Parathyroid adenoma (tissue), 2 donors: ENCODE data around the gene ANKRD17.
"Not testable (repeated sequence)": the region's sequence is repeated elsewhere in the genome, so short reads cannot be mapped to it uniquely, and the experiment has no call there.

Experiments
- H2AFZ ChIP-seq: fragments of 300-600 bp; sonication (generic); one replicate; pipeline ENCODE4 v1.7.0; 2017; ENCODE audit warnings: antibody characterized with exemption, mild to moderate bottlenecking
- H3K27ac ChIP-seq: fragments of 300-600 bp; sonication (generic); one replicate; pipeline ENCODE4 v1.7.0; 2017
- H3K27me3 ChIP-seq: fragments of 300-600 bp; sonication (generic); one replicate; pipeline ENCODE4 v1.7.0; 2017; ENCODE audit warnings: low read length; ENCODE audit not compliant: control insufficient read depth, insufficient read depth
- H3K36me3 ChIP-seq: fragments of 300-600 bp; sonication (generic); one replicate; pipeline ENCODE4 v1.7.0; 2017; ENCODE audit warnings: low read length; ENCODE audit not compliant: control insufficient read depth, insufficient read depth
- H3K4me1 ChIP-seq: fragments of 300-600 bp; sonication (generic); one replicate; pipeline ENCODE4 v1.7.0; 2017; ENCODE audit warnings: control low read depth
- H3K4me2 ChIP-seq: fragments of 300-600 bp; sonication (generic); one replicate; pipeline ENCODE4 v1.7.0; 2017; ENCODE audit warnings: low read length
- H3K4me3 ChIP-seq: fragments of 300-600 bp; sonication (generic); one replicate; pipeline ENCODE4 v1.7.0; 2017; ENCODE audit warnings: low read depth, low read length
- H3K79me2 ChIP-seq: fragments of 300-600 bp; sonication (generic); one replicate; pipeline ENCODE4 v1.7.0; 2017; ENCODE audit warnings: control low read depth
- H3K9ac ChIP-seq: fragments of 300-600 bp; sonication (generic); one replicate; pipeline ENCODE4 v1.7.0; 2017; ENCODE audit warnings: mild to moderate bottlenecking
- H3K9me3 ChIP-seq: fragments of 300-600 bp; sonication (generic); one replicate; pipeline ENCODE4 v1.7.0; 2017; ENCODE audit warnings: low read length; ENCODE audit not compliant: control insufficient read depth
- CTCF ChIP-seq: fragments of 300-600 bp; sonication (generic); IDR thresholded peaks from one replicate; pipeline ENCODE4 v1.7.0; 2017; ENCODE audit warnings: antibody characterized with exemption, mild to moderate bottlenecking
- donor health status: primary hyperparathyroidism.

Gene ANKRD17

DNA sequence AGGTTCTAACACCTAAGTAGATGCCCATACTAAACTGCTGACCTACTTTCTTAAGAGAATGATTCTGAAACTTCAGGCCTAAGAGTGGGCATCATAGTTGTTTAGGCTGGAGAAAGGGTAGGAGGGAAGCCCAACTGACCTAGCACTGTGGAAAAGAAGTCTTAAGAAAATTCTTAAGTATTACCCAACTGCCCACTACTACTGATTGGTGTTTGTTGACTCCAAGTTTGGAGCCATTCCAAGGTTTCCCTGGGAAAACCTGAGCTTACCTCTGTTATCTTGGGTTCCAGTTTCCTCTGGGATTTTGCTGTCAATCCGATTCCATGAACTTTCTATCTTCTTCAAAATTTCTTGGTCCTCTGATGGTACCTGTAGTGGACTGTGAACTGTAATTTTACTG lies 23.9 kb downstream of the ANKRD17 start:
- Histone ChIP-seq H3K9ac (no peak overlapping the region), H3K27ac (no peak overlapping the region), H3K4me1 (peaks cover 5% of the 10 kb centered on the region), H3K9me3 (no peaks in the 10 kb centered on the region), H3K4me3 (no peak overlapping the region), H3K27me3 (no peaks in the 10 kb centered on the region), H3K36me3 (no peaks in the 10 kb centered on the region), H3K4me2 (no peak overlapping the region), H3K79me2 (peaks cover 5% of the 10 kb centered on the region), H2AFZ (no peak overlapping the region)
- no peak for TF ChIP-seq CTCF

GRCh38 chr4:73231518-73232487 lies 26.8 kb downstream of the ANKRD17 start:
- no peak overlapping the region for H3K4me3 ChIP-seq
- no peak overlapping the region for H3K9ac ChIP-seq
- H3K4me2 ChIP-seq = no peak overlapping the region
- H3K27me3 ChIP-seq = no peaks in the 10 kb centered on the region
- no peak overlapping the region for H3K27ac ChIP-seq
- no peak for TF ChIP-seq CTCF
- no peaks in the 10 kb centered on the region for H3K36me3 ChIP-seq
- H2AFZ ChIP-seq = no peak overlapping the region
- peaks cover 5% of the 10 kb centered on the region for H3K4me1 ChIP-seq
- H3K9me3 ChIP-seq = no peaks in the 10 kb centered on the region
- H3K79me2 ChIP-seq = peaks cover 10% of the 10 kb centered on the region

DNA sequence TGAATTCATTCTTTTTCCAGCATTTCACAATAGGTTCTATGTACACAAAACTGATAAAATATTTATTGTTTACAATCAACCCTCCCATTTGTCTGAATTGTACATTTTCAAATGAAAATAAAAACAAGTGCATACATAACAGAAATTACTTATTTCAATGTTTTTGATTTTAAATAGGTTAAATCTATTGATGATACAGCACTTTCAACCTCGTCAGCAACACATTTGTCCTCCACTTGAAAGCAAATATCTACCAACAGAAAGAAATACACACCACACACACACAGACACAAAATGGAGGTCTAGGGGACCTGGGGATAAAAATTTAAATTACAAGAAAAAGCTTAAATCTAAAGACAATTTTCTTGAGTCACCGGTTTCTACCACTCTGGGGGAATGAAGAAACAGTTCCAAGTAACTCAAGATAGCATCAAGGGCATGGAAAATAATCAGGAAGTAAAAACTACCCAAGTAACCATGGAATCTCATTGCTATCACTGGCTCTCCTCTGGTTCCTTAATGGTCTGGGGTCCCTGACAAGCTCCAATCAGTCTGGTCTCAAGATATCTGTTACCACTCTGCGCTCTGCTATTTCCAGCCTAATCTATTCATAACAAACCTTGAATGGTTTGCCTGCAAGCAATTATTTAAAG lies 27.6 kb downstream of the ANKRD17 start:
- Histone ChIP-seq H3K4me2 (no peak overlapping the region), H3K9ac (no peak overlapping the region), H3K36me3 (no peaks in the 10 kb centered on the region), H3K79me2 (peaks cover 13% of the 10 kb centered on the region), H3K27me3 (no peaks in the 10 kb centered on the region), H3K27ac (no peak overlapping the region), H3K4me3 (no peak overlapping the region), H3K9me3 (no peaks in the 10 kb centered on the region), H3K4me1 (peaks cover 5% of the 10 kb centered on the region), H2AFZ (no peak overlapping the region)
- no peak for TF ChIP-seq CTCF

GRCh38 chr4:73228800-73229199 lies 29.8 kb downstream of the ANKRD17 start:
- not testable (repeated sequence) for H3K27me3 ChIP-seq, H3K4me1 ChIP-seq, H3K36me3 ChIP-seq, H3K9me3 ChIP-seq, H2AFZ ChIP-seq, H3K27ac ChIP-seq, H3K9ac ChIP-seq, H3K4me2 ChIP-seq, H3K4me3 ChIP-seq
- H3K79me2 ChIP-seq = peaks cover 13% of the 10 kb centered on the region

- Histone ChIP-seq H3K79me2 (peaks cover 8% of the 10 kb centered on the region), H3K36me3 (no peaks in the 10 kb centered on the region), H3K9ac (no peak overlapping the region), H3K4me2 (no peak overlapping the region), H3K4me3 (no peak overlapping the region), H3K4me1 (no peaks in the 10 kb centered on the region), H3K27ac (no peak overlapping the region), H2AFZ (no peak overlapping the region), H3K27me3 (no peaks in the 10 kb centered on the region), H3K9me3 (no peaks in the 10 kb centered on the region)
- no peak for TF ChIP-seq CTCF
Measured at GRCh38 chr4:73224886-73225285, 33.7 kb downstream of the ANKRD17 start.
